Activated CD4-positive, alpha-beta T cell treated with anti-CD3 and anti-CD28 coated beads, Interleukin-2, amount 50 U/mL, for 16 hours (primary cell): ENCODE data around the gene ARMH3.

Experiments used
- DNase-seq: peaks from one replicate; pipeline ENCODE4 v3.0.0-alpha.2; 2020

Gene ARMH3

DNA sequence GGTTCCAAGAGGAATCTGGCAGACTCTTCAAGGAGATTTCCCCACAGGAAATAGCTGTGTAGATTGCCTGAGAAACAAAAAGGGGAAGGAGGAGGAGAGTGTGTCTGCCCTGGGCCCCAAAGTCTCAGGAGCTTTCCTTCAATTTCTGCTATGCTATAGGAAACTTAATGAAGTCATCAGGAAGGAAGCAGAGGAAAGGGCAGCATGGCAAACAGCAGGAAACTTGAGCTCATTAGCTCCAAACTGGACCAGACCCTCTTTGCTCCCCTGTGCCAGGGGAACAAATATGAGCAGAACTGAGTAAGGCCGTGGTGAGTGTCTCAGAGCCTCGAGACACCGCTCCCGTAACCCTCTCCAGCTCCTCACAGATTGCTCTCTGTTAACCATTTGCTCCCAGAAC, 207.6 kb downstream of the ARMH3 start:
- DNase-seq = no peak

DNA sequence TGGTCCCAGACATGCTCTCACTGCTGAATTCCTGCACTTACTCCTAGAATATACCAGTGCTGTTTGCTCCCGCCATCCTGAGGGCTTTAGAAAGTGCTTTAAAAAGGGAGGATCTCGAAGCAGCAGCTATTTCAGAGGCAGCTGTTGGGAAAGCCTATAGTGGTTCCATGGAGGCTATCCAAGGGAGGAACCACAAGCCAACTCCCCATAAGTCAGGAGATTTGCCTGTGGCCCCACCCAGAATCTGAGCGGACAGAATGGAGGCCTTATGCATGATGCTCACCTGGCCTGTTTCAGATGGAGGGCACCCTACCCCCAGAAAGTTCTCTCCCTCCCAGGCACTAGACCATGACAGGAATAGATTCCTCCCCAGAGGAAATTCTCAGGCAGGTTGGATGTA, 210.1 kb downstream of the ARMH3 start:
- DNase-seq = no peak

DNA sequence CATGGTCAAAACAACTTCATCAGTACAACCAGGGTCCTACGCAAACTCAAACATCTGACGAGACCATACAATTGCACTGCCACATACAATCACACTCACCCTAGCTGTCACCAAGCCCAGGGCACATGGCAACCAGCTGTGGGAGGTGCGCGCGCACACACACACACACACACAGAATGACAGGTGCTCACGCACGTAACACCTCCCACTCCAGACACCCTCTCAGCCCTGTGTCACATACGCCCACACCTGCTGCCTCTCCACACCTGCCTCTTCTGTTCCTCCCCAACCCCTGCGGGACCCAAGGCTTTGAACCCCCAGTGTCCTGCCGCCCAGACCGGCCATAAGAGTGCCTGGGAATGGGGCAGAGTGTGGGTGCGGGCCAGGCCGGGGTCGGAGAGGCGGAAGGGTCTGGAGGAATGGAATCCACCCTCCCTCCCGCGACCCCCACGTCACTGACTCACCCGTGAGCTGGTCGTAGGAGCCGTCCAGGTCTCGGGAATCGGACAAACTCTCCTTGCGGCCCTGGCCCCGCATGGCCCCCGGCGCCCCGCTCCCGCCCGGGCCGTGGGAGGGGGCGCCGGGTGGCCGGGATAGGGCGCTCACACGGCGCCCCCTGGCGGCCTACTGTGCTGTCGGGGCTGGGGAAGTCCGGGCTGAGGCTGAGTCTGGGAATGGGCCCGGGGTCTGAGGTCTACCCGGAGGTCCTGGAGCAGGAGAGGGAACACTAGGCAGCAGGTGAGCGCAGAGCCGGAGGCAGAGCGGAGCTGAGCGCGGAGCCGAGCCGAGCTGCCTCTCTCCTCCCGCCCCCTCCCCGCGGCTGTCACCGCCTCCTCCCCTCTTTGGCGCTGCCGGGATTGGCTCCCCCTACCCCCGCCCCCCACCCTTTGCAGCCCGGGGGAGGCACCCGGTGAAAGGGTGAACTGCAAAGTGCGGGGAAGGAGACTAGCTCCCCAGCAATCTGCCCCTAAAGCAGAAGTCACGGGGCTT, 212.6 kb downstream of the ARMH3 start, which contains the start of gene KCNIP2:
Gene KCNIP2 (minus strand): TSS at position 769 of the 990 bp plus-strand sequence. CDS start 232 bp downstream, at position 537.
- peak; percentile 18 for DNase-seq

DNA sequence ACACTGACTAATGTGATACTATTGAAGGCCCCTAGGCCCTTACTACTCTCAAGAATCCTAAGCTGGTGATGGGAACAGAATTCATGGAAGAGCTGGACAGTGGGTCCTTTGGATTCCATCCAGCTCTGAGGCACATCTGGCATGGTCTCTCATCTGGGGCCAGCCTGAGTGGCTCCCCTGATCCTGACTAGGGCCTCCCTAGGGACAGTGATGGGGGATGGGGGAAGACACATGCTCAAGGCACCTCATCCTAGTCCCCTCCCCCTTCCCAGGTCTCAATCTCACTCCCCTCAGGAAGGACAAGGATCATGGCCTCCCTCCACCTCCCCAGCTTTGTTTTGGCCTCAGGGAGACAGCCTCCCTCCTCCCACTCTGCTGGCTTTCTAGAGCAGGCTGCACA, 214.1 kb downstream of the ARMH3 start:
- no peak for DNase-seq

DNA sequence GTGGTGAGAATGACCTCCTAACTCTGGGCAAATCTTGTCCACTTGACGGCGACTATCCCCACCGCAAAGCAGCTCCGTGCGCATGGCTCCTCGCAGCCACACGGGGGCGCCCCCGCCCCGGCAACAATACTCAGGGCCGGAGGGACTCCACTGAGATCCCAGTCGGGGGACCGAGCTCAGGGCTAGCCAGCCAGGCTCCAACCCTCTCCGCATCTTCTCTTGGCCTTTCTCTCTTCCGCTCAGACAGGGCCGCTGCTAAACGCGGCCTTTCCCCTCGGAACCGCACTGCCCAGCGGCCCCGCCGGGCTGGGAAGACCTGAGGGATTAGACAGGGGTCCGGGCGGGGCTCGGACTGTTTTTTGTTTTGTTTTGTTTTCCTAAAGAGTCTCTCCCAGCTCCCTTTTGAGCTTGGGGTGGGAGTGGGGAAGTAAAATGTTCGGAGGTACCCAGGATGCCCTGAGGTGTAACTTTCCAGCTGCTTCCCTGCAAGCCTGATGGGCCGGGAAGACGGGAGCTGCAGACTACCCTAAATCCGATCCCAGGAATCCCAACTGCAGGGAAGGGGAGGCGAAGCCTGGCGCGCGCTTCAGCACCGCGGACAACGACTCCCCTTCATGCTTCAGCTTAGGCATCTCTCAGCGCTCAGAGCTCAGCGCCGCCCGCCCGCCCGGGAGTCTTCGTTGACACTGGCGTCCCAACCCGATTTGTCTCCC, 215.1 kb downstream of the ARMH3 start:
- peak; percentile 85 for DNase-seq

DNA sequence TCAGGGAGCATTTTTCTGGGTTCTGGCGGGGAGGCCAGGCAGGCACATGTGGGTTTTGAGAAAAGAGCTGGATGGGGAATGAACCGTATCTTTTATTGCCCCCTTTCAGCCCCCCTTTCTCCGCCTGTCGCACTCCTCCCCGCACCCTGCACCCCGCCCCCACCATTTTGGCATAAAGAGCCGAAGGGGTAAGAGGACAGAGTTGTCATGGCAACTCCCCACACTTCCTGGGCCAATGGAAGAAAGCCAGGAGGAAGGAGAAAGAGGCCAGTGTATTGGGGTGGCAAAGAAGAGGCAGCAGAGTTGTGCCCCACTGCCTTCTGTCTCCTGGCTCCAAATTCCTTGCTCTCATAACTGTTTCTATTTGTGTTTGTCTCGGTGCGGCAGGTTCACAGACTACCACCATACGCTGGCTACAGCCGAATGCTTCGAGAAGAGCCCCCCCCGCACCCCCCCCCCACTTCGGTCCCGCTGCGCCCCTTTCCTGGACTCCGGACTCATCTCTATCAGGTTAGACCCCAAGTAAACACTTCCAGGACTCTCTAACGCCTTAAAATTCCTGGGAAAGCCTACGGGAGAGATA, 215.8 kb downstream of the ARMH3 start:
- no peak for DNase-seq

DNA sequence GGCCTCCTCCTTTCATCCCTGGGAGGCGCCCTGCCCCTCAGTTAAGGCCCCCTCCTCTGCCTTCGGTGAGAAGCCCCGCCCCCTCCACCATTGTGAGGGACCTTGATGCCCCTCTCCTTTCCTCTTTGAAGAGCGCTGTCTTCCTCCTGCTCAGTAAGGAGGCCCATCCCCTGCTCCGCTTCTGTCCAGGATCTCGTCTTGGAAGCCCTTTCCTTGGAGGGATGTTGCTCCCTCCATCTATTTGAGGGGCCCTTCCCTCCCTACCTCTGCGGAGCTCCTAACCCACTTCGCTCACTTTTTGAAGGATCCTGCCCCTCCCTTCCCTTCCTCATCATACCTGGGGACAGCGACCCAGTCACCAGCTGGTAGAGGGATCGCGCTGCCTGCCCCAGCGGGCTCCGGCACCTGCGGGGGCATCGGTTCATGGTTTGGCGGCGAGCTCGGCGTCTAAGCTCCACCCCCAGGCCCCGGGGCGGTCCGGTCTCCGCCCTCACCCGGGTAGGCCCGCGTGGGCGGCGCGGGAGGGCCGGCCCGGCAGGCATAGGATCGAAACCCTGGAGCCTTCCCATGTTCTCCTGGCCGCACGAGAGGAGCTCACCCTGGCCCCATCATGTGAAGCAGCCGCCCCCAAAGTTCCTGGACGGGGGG, 216.4 kb downstream of the ARMH3 start:
- DNase-seq = peak; percentile 63

DNA sequence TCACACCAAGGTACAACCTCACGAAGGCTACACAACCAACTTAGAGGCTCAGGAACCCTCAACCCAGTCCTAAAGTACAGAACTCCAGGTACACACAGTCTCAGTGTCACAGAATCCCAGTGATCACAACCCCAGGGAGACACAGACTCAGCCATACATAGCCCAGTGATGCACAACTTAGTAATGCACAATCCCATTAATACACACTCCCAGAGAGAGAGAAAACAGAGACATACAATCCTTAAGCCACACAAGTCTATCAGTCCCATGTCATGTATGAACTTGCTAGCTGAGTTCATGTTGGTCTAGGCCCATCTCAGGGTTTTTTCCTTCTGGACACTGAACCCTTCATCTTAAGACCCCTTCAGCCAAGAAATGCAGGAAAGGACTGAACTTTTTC, 217.0 kb downstream of the ARMH3 start:
- no peak for DNase-seq

DNA sequence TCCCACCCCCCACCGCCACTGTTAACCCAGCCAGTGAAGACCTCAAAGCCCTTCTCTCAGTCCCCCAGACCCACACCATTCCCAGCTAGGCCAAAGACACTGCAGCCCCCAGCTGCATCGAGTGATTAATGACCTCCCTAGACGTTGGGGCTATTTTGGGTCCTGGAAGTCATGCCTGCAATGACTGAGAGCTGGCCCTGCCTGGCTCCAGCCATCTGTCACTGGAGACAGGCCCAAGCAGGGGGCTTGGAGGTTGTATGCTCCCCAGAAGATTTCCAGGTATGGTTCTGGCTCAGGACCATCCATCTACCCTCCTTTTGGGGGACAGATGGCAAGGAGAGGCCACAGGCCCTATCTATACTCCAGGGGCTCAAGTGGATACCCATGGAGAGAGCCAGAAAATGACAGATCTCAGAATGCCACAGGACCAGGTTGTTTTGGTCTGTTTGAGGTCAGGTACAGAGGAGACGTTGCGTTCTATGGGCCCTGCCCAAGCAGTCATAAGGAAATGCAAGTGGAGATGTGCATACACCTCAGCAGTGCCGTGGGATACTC, 217.5 kb downstream of the ARMH3 start:
- no peak for DNase-seq

DNA sequence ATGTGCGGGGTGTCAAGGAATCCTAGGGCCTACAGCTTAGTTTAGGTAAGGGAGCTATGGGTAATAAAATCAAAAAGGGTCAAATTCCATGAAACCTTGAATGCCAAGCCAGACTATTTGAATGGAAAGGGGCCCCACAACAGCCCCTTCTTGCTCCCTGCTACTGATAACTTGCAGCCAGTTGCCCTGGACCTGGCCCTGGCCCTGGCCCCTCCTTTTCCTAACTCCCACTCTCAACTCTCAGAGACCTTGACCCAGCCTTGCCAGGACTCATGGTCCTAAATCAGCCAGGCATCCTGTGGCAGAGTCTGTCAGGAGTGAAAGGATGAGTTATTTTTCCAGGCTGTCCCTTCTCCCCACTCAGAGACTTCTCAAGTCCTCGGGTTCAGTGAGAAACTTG, 218.2 kb downstream of the ARMH3 start:
- DNase-seq = no peak

DNA sequence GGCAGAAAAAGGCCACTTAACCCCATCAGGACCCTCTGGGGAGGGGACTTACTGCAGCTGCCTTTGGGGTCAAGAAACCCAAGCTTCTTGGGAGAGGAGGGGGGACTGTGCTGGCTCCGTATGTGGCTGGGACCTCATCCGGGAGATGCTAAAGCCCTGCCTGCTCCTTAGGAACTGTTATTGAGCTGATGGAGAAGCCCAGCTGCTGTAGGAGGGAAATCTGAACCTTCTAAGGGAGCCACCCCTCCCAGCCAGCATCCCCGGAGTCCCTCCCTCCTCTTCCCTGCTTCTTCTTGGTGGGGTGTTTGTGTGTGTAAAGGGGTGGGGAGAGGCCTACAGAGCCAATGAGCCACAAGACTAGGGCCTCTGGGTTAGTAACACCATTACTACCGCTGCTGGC, 220.6 kb downstream of the ARMH3 start:
- DNase-seq = no peak

DNA sequence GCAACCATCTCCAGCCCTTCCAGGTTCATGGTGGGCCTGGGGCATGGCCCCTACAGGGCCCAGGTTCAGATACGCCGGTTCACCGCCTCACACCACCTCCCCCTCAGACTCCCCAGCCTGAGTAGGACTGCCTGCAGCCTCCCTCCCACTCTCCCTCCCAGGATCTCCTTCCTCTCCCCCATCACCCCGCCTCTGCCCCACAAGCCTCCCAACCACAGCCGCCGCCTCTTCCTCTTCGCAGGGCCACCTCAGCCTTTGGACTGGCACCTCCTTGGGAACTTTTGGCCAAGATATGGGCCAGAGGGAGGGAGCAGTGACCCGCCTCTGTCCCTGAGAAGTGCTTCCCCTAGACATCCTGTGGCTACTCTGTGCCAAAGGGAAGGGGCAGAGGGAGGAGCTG, 221.6 kb downstream of the ARMH3 start:
- DNase-seq = no peak

DNA sequence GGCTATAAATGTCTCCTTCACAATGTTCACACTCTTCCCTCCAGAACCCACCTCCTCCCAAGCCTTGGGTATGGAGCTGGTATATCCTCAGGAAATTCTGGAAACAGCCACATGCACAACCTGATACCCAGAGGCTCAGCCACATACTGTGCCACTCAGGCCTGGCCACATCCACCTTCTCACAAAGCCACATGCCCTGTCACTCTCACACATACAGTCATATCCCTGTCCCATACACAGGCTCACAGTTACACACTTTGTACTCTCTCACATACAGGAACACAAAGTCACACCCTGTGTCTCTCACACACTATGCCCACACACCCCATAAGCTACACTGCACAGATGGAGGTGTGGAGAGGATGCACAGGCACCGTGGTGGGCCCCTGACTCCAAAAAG, 222.5 kb downstream of the ARMH3 start:
- DNase-seq = no peak

DNA sequence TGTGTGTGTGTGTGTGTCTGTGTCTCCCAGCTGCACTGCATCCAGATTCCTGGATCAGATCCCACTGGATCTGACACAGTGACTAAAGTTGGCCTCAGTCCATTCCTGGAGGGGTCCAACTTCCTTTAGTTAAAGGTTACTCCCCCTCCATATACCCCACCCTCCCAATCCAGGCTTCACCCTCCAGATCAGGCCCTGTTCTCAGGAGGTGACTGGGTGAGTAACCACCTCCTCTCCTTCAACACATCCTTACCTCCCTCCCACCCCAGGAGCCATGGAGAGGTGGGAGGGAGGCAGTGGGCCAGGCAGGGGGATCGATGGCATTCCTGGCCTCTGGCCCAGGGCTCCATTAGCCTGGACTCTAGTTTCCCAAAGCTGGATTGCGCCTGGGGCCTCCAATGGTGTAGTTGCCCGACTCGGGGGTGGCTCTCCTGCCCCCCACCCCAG, 223.6 kb downstream of the ARMH3 start:
- DNase-seq = no peak

DNA sequence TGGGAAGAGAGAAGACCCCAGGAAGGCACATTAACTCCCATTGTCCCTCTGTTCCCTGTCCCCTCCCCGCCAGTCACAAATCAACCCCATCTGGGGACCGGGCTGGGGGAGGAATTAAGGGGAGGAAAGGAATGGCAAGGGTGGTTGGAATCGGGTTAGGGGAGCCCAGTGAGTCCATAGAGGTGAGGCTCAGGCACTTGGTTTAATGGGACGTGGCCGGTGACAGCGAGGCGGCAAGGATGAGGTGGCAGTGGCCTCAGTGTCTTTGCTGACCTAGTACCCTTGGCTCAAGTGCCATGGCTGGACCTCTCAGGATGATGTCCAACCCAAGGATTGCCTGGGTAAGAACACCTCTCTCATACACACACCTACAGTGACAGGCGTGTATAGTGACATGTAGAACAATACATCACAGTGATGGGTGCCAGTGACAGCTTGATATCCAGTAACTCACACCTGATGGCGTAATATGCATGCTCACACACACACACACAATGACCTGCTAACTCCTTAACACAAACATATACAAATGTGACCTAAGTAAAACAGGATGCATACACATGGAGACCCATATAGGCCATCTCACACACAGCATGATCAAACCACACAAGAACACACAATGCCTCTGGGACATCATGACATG, 224.7 kb downstream of the ARMH3 start:
- DNase-seq = no peak

DNA sequence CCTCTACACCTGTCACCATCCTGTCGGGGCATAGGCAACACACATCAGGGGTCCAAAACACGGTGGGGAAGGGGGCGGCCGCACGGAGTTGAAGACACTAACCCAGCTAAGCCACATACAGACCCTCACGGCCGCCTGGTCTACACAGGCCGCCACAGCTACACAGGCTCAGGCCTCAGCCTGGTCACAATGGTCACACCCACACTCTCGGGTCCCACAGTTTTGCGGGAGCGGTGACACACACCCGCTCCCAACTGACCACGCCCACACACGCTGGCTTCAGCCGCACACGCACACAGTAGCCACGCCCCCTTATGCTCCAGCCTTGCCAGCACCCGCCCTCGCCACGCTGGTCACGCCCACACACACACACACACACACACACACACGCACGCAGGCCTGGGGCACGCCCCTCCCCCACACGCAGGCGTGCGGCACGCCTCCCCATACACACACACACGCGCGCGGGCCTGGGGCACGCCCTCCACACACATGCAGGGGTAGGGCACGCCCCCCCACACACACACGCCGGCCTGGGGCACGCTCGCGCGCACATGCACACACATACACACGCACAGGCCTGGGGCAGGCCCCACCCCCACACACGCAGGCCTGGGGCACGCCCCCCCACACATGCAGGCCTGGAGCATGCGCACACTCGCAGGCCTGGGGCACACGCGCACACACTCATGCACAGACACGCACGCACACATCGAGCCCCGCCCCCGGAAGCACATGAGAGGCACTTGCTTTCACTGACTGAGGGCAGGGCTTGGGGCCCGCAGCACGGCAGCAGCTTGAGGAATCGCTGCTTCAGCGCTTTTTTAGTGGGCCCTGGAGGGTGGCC, 225.4 kb downstream of the ARMH3 start:
- peak; percentile 91 for DNase-seq

DNA sequence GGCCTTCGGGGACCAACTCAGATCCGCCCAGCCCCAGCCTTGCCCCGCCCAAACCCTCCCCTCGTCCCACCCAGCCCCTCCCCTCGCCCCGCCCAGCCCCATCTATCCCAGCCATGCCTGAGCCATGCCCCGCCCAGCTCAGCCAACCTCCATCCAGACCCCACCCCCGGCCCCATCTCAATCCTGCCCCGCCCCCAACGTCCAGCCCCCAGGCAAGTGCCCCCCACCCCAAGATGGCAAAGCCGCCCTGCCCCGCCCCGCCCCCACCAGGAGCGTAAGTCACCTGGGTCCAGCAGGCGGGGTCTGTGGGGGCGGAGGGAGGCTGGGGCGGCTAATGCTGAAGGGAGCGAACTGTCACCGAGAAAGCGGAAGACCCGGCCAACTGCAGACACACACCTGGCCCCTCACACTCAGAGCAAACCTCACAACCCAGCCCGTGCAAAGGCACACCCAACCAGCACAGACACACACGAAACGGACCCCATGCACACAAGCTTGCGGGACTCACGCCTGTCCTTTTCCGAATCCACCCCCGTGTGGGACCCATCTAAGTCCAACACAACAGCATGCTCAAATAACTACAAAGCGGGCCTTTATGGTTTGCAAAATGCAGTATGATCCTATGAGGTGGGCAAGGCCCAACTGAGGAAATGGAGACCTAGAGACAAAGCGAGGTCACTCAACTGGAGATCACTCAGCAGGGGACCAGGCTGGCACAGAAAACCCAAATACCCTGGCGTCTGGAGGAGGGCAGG, 226.2 kb downstream of the ARMH3 start:
- peak; percentile 61 for DNase-seq

DNA sequence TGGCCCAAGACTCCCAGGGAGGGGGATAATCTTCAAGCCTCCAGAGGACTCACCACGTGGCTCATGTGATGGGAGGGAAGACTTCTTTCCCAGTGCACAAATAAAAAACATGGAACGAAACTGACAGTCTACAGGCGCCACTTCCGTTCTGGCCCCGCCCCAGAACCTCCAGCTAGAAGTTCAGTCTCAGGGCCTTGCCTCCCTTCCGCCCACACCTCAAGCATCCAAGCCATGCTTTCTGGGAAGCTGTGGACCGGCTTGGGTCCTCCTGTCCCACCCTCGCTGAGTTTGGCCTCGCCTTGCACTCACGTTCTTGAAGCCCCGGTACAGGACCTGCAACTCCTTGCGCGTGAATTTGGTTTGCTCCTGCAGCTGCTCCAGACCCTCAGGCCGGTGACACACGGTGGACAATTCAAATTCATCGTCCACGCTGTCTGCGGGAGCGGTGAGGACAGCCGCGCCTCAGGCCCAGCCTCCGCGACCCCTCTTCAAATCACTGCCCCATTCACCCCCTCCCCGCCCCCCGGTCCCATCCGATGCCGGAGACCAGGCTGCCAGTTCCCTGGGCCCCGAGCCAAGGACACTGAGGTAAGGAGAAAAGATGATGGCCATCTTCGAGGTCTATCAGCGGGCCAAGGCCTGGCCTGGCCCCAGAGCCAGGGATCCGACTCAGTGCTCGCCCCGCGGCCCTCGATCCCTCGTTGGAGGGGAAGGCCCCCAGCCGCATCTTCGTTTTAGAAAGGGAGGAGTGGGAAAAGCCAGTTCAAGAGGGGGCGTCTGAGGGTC, 227.0 kb downstream of the ARMH3 start:
- DNase-seq = no peak

DNA sequence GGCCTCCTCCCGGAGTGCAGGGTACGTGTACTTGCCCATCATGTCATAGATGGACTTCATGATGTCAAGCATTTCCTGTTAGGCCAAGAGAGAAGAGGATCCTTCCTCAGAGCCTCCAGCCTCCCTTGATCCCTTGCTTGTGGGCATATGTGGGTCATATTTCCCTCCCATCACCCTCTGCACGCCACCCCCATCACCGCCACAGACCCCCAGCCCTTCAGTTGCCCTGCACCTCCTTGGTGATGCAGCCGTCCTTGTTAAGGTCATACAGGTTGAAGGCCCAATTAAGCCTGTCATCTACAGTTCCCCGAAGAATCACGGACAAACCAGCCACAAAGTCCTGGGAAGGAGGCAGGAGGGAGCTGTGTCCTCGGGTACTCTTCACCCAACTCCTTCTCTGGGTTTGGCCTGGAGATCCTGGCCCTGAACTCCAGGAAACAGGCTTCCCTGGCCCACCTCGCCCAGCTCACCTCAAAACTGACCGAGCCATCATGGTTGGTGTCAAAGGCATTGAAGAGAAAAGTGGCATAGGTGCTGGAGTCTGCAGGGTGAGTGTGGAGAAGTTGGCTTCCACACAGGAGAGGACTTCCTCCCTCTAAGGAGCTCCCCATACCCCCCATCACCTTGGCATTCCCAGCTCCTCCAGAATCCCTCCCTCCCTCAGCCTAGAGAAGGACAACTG, 227.9 kb downstream of the ARMH3 start:
- DNase-seq = no peak
